ENCODE data around the gene PANK4.
A peak's percentile ranks its signal among the peaks of the same experiment; 100 is the strongest.
"Not testable (repeated sequence)": the region's sequence is repeated elsewhere in the genome, so short reads cannot be mapped to it uniquely, and the experiment has no call there.

The PANK4 gene

DNA sequence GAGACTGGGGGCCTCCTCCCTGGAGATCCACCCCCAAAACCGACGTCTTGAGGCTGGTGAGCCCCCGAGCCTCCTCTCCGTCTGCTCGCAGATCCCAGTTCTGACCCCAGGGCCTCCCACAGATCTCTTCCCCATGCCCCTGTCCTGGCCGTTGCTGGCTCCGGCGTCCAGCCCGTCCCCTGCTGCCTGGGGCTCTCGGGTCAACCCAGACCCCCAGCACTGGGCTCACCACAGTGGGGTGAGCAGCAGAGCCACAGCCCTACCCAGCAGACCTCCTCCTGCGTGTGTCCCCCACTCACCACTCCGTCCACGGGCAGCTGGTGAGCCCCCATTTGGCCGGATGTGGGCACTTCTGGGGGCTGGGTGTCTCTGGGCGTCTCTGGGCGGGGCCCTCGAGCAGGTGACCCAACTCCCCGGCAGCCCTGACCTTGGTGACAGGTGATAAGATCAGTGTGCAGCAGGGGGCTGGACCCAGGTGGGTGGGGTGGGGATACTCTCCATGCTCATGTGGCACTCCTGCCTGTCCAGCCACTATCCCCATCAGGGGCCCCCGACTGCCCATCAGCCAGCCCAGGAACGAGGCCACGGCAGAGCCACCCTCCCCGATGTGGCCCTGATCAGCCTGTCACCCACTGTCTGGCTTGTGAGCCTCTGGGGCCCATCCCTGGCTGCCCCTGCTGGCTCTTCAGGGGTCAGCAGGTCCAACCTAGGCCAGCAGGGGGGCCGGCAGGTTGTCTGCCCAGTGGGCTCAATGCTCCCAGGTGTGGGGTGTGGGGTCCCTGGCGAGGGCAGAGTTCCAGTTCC lies 30.5 kb upstream of the PANK4 start:
- peak overlapping the region; percentile 73 to 92 for H3K27ac ChIP-seq
- TF ChIP-seq, protein P1, sequence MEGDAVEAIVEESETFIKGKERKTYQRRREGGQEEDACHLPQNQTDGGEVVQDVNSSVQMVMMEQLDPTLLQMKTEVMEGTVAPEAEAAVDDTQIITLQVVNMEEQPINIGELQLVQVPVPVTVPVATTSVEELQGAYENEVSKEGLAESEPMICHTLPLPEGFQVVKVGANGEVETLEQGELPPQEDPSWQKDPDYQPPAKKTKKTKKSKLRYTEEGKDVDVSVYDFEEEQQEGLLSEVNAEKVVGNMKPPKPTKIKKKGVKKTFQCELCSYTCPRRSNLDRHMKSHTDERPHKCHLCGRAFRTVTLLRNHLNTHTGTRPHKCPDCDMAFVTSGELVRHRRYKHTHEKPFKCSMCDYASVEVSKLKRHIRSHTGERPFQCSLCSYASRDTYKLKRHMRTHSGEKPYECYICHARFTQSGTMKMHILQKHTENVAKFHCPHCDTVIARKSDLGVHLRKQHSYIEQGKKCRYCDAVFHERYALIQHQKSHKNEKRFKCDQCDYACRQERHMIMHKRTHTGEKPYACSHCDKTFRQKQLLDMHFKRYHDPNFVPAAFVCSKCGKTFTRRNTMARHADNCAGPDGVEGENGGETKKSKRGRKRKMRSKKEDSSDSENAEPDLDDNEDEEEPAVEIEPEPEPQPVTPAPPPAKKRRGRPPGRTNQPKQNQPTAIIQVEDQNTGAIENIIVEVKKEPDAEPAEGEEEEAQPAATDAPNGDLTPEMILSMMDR (IDR thresholded peaks at IDR 0.05) = no peak
- H3K4me3 ChIP-seq = peak overlapping the region; percentile 73
- DNase-seq (ENCODE audit: low spot score) = no peak

DNA sequence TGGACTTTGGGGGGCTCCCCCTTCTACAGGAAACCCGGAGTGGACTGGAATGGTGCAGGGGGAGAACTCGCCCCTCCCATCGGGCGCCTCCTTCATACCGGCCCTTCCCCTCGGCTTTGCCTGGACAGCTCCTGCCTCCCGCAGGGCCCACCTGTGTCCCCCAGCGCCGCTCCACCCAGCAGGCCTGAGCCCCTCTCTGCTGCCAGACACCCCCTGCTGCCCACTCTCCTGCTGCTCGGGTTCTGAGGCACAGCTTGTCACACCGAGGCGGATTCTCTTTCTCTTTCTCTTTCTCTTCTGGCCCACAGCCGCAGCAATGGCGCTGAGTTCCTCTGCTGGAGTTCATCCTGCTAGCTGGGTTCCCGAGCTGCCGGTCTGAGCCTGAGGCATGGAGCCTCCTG lies 29.9 kb upstream of the PANK4 start, which contains the start of gene TNFRSF14:
TNFRSF14 (plus strand) TSS at position 95 of the 401 bp plus-strand sequence; CDS start at position 389, 294 bp downstream.
- Histone ChIP-seq H3K27ac (peak within 1 kb of the TSS; percentile 73 to 92), H3K4me3 (peak within 1 kb of the TSS; percentile 73)
- TF ChIP-seq, protein P1 (IDR thresholded peaks at IDR 0.05) = no peak
- DNase-seq (ENCODE audit: low spot score) = no peak

- Histone ChIP-seq H3K4me3 (peak overlapping the region; percentile 73), H3K27ac (peak overlapping the region; percentile 73 to 92)
- DNase-seq (ENCODE audit: low spot score) = peak; percentile 88
- TF ChIP-seq, protein P1 (IDR thresholded peaks at IDR 0.05) = no peak
Observed at GRCh38 chr1:2555634-2556276, 29.4 kb upstream of the PANK4 start.

DNA sequence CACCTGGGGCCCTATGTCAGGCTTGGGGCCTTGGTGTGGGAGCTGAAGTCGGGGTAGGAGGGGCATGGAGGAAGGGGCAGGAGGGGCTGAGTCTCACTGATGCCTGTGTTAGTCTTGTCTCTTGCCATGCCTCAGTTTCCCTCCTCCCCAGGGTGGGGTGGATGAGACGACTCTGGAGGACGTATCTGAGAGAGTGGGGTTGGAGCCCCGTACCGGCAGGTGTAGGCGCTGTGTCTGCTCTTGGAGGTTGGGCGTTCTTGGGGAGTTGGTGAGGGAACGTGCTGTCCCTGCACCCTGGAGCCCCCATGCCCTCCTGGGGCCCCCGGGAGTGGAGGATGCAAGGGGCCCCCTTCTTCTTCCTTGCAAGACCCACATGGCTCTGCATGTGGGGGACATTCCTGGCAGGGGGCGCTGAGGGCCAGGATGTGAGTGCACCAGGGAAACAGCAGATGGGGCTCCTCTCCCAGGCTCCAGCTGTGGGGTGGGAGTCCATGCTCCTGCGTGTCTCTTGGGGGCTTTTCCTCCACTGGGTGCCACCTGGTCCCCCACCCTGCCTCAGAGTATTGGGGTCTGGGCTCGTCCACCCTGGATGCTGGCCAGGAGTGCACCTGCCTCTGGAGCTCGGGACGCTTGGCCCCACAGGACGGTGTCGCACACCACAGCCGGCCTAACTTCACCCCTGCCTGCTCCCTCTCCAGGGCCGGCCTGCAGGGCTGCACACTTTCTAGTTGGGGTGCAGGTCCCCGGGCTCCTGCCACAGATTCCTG lies 28.4 kb upstream of the PANK4 start:
- TF ChIP-seq, protein P1 (IDR thresholded peaks at IDR 0.05) = no peak
- DNase-seq (ENCODE audit: low spot score) = no peak
- Histone ChIP-seq H3K27ac (peak overlapping the region; percentile 73 to 92), H3K4me3 (peak overlapping the region; percentile 73)

- no peak overlapping the region for H3K27ac ChIP-seq
Observed at GRCh38 chr1:2553871-2554620, 27.6 kb upstream of the PANK4 start.

DNA sequence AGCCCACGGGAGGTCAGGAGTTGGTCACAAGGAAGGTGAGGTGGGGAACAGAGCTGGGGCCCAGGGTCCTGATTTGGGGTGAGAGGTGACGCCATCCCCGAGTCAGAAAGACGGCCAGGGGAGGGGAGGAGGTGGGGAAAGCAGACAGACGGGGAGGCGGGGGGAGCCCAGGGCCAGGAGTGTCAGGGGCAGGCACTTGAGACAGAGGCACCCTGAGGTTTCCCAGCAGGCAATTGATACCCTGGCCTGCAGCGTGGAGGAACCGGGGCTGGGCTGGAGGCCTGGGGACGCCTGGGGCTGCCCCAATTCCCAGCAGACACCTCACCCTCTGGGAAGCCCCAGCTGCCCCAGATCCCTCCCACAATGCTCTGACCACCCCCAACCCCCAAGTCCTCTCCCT lies 26.7 kb upstream of the PANK4 start:
- H3K27ac ChIP-seq; DNase-seq (ENCODE audit: low spot score); H3K4me3 ChIP-seq: not testable (repeated sequence)

More at GRCh38 chr1:2553871-2554620, 27.6 kb upstream of the PANK4 start:
- TF ChIP-seq, protein P1 (IDR thresholded peaks at IDR 0.05) = no peak
- DNase-seq (ENCODE audit: low spot score) = no peak
- H3K4me3 ChIP-seq = no peak overlapping the region

Data from coronary artery (tissue), 2 donors.